CD1c-positive myeloid dendritic cell (primary cell): ENCODE measurements around the gene TBC1D25.

Experiments
- DNase-seq: peaks from one replicate; pipeline ENCODE4 v3.0.0-alpha.2; 2016; ENCODE audit errors: extremely low spot score

Gene TBC1D25

GRCh38 chrX:48601741-48602394, 62.4 kb downstream of the TBC1D25 start:
- no peak for DNase-seq

GRCh38 chrX:48604701-48605100, 65.2 kb downstream of the TBC1D25 start:
- DNase-seq, result no peak

GRCh38 chrX:48606091-48606490, 66.6 kb downstream of the TBC1D25 start:
- no peak for DNase-seq

- no peak for DNase-seq
Observed at GRCh38 chrX:48611703-48612102, 72.2 kb downstream of the TBC1D25 start.
